Ishikawa (cell line): ENCODE measurements around the gene CABP7.
A peak's percentile ranks its signal among the peaks of the same experiment; 100 is the strongest.

Experiments
- CEBPB ChIP-seq: IDR thresholded peaks from 2 replicates; pipeline ENCODE4 v1.6.1; 2012
- CREB1 ChIP-seq: IDR thresholded peaks from 2 replicates; pipeline ENCODE4 v1.6.1; 2012; ENCODE audit warnings: low read depth
- EGR1 ChIP-seq: IDR thresholded peaks from 2 replicates; pipeline ENCODE4 v1.6.1; 2012
- EP300 ChIP-seq: IDR thresholded peaks from 2 replicates; pipeline ENCODE4 v1.6.1; 2012; ENCODE audit warnings: borderline replicate concordance
- FOXM1 ChIP-seq: IDR thresholded peaks from 2 replicates; pipeline ENCODE4 v1.6.1; 2012; ENCODE audit warnings: low read depth, borderline replicate concordance
- NFIC ChIP-seq: IDR thresholded peaks from 2 replicates; pipeline ENCODE4 v1.6.1; 2012
- RAD21 ChIP-seq: IDR thresholded peaks from 2 replicates; pipeline ENCODE4 v1.6.1; 2012; ENCODE audit warnings: low read depth
- TAF1 ChIP-seq: IDR thresholded peaks from 2 replicates; pipeline ENCODE4 v1.6.1; 2012; ENCODE audit warnings: low read depth, mild to moderate bottlenecking
- TCF12 ChIP-seq: IDR thresholded peaks from 2 replicates; pipeline ENCODE4 v1.6.1; 2012; ENCODE audit warnings: low read depth
- TEAD4 ChIP-seq: IDR thresholded peaks from 2 replicates; pipeline ENCODE4 v1.6.1; 2012
- YY1 ChIP-seq: IDR thresholded peaks from 2 replicates; pipeline ENCODE4 v1.6.1; 2012; ENCODE audit warnings: low read depth
- ZBTB7A ChIP-seq: IDR thresholded peaks from 2 replicates; pipeline ENCODE4 v1.6.1; 2012; ENCODE audit warnings: low read depth
- TF ChIP-seq, protein P1 (sequence below): IDR thresholded peaks from 2 replicates; pipeline ENCODE4 v1.6.1; 2012; ENCODE audit warnings: low read depth, mild to moderate bottlenecking
- TF ChIP-seq, protein P2 (sequence below): IDR thresholded peaks from 2 replicates; pipeline ENCODE4 v1.6.1; 2012
- TF ChIP-seq, protein P3 (sequence below): IDR thresholded peaks from 2 replicates; pipeline ENCODE4 v1.6.1; 2012

CABP7 gene

DNA sequence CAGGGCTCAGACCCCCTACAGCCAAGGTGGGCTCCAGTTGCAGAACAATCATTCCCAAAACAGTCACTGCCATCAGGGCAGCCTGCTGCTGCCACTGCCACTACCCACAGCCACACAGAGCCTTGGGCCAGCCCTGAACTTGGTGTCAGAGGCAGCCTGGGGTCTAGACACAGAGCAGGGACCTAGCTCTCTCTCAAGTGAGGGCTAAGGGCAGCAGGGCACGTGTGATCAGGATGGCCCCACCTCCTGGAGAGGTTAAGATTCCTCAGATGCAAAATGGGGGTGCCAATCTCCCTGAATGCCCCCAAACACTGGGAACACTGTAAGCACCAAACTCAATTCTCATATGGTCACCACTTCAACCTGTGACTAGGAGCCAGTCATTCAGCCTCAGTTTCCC lies 15.6 kb downstream of the CABP7 start:
- no peak for TF ChIP-seq NFIC
- TF ChIP-seq, protein P1, sequence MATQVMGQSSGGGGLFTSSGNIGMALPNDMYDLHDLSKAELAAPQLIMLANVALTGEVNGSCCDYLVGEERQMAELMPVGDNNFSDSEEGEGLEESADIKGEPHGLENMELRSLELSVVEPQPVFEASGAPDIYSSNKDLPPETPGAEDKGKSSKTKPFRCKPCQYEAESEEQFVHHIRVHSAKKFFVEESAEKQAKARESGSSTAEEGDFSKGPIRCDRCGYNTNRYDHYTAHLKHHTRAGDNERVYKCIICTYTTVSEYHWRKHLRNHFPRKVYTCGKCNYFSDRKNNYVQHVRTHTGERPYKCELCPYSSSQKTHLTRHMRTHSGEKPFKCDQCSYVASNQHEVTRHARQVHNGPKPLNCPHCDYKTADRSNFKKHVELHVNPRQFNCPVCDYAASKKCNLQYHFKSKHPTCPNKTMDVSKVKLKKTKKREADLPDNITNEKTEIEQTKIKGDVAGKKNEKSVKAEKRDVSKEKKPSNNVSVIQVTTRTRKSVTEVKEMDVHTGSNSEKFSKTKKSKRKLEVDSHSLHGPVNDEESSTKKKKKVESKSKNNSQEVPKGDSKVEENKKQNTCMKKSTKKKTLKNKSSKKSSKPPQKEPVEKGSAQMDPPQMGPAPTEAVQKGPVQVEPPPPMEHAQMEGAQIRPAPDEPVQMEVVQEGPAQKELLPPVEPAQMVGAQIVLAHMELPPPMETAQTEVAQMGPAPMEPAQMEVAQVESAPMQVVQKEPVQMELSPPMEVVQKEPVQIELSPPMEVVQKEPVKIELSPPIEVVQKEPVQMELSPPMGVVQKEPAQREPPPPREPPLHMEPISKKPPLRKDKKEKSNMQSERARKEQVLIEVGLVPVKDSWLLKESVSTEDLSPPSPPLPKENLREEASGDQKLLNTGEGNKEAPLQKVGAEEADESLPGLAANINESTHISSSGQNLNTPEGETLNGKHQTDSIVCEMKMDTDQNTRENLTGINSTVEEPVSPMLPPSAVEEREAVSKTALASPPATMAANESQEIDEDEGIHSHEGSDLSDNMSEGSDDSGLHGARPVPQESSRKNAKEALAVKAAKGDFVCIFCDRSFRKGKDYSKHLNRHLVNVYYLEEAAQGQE, result no peak
- no peak for TF ChIP-seq TEAD4
- TF ChIP-seq, protein P2, sequence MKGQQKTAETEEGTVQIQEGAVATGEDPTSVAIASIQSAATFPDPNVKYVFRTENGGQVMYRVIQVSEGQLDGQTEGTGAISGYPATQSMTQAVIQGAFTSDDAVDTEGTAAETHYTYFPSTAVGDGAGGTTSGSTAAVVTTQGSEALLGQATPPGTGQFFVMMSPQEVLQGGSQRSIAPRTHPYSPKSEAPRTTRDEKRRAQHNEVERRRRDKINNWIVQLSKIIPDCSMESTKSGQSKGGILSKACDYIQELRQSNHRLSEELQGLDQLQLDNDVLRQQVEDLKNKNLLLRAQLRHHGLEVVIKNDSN, result no peak
- TF ChIP-seq EP300, result no peak
- no peak for TF ChIP-seq CREB1
- no peak for TF ChIP-seq EGR1
- TF ChIP-seq, protein P3, sequence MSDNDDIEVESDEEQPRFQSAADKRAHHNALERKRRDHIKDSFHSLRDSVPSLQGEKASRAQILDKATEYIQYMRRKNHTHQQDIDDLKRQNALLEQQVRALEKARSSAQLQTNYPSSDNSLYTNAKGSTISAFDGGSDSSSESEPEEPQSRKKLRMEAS, result no peak
- TF ChIP-seq CEBPB, result no peak
- no peak for TF ChIP-seq TCF12
- no peak for TF ChIP-seq FOXM1
- TF ChIP-seq ZBTB7A, result no peak
- TF ChIP-seq RAD21, result no peak
- no peak for TF ChIP-seq YY1
- TF ChIP-seq TAF1, result no peak

DNA sequence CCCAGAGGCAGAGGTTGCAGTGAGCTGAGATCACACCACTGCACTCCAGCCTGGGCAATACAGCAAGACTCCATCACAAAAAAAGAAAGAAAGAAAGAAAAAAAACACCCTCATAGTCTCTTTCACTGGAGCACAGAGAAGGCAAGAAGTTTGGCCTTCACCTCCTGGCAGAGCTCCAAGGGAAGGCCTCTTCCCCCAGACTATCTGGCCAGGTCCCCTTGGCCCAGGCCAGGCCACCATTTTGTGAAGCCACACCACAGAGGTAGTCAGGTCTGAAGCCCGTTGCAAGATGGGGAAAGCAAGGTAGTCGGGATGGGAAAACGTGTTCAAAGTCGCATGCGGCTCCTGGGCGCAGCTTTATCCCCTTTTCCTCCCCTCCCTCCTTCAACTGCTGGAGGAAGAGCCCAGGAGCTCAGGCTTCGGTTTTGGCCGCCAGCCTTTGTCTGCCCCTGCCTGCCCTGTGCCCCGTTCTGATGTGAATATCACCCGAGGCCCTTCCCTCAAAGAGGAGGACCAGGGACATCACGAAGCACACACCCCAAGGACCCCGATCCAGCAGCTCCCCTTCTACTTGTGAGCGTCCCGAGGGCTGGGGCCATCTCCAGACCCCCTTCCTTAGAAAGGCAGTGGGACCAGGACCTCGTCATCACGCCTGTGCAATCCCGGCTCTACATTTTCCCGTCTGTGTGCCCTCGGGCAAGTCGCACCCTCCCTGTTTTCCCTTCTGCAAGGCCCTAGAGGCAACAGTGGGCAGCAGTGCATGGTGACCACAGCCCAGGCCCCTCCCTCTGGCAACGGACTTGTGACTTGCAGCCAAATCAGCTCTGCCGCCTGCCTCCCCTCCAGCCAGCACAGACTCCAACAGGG lies 17.7 kb downstream of the CABP7 start:
- TF ChIP-seq TAF1 (no peak), NFIC (peak; percentile 43; the same call in 1 of the 2 replicates), TCF12 (no peak), RAD21 (no peak), FOXM1 (no peak), TEAD4 (no peak), CREB1 (no peak), EP300 (peak; percentile 27; the same call in 1 of the 2 replicates)
- TF ChIP-seq, protein P3, result no peak
- TF ChIP-seq, protein P2, result no peak
- TF ChIP-seq, protein P1, result no peak

DNA sequence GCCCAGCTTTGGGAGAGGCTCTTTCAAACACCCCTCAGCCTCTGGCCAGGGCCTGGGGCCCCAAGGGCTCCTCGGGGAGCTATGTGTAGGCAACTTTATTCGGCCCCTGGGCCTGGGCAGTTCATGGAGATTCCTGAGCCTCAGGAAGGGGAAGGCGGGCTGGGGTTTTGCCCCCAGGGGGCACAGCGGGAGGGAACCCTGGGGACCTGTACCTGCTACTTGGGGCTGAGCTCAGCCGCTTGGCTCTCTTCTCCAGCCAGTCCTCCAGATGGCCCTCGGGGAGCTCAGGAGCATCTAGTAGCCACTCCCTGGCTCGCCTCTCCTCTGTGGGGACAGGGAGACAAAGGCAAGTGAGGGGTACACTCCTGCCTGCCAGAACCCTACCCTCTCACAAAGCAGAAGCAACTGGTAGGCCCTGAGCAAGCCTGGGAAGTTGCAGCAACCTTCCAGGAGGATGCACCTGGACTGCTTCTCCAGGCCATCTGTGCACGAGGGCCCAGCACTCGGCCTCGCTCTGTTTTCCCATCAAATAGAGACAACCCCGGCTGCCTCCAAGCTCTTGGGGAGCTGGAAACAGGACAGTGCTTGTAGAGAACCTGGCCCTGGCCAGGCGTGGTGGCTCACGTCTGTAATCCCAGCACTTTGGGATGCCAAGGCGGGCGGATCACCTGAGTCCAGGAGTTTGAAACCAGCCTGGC lies 18.5 kb downstream of the CABP7 start:
- TF ChIP-seq NFIC, result no peak
- peak; percentile 71 for TF ChIP-seq ZBTB7A

DNA sequence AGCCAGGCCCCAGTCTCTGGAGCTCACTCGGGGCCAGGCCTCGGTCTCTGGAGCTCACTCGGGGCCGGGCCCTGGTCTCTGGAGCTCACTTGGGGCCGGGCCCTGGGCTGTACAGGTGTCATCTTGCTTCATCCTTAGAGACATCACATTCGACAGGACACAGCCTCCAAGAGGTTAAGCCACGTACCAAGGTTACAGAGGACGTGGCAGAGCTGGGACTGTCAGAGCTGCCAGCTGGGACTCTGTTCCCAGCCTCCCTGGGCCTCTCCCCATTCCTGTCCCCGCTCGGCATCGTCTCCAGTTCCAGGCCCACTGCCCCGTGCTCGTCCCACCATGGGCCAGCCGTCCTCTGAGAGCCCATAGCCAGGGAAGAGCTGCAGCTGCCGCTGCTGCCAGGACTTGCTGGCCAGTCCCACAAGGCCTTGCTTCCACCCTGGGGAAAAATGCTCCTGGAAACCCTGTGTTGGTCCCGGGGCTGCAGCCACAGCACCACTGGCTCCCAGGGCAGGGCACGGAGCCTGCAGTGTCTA lies 19.6 kb downstream of the CABP7 start:
- TF ChIP-seq CREB1 (no peak), EP300 (no peak), RAD21 (no peak), TAF1 (no peak), TEAD4 (no peak), CEBPB (no peak), EGR1 (no peak), YY1 (no peak), ZBTB7A (no peak)
- TF ChIP-seq, protein P3, result no peak
- TF ChIP-seq, protein P1, result no peak
- TF ChIP-seq, protein P2, result no peak
